Stomach (tissue), 9 donors: ENCODE data around the gene WNT2. TPM values are rescaled to one million over a fixed set of nuclear protein-coding genes. Genes with fewer than 3 reads are reported as not detected.

Experiments
- DNase-seq, 2 donors: peaks; one replicate each; pipeline versions ENCODE4 v3.0.0 to v3.0.0-alpha.2; 2013 to 2019
- H3K27ac ChIP-seq, 5 donors: fragments of 200-600 bp in 4 of 5; sonication (generic) in 4 of 5; one replicate each; pipeline ENCODE4 v1.5.1; 2013 to 2019; ENCODE audit warnings: mild to moderate bottlenecking in 1 of 5, moderate library complexity in 1 of 5
- H3K27me3 ChIP-seq, 3 donors: fragments of 200-600 bp; sonication (generic); one replicate each; pipeline ENCODE4 v1.5.1; 2017 to 2019; ENCODE audit warnings: mixed run types in 1 of 3
- H3K36me3 ChIP-seq, 4 donors: fragments of 200-600 bp; sonication (generic); 1 replicate in 3 of 4; 2 replicates in 1 of 4; pipeline ENCODE4 v1.5.1; 2016 to 2019
- H3K4me1 ChIP-seq, 4 donors: fragments of 200-600 bp; sonication (generic); one replicate each; pipeline ENCODE4 v1.5.1; 2016 to 2019
- H3K4me3 ChIP-seq, 4 donors: fragments of 200-600 bp; sonication (generic) in 3 of 4; one replicate each; pipeline ENCODE4 v1.5.1; 2016 to 2019; ENCODE audit warnings: mild to moderate bottlenecking in 1 of 4
- H3K9me3 ChIP-seq, 4 donors: fragments of 200-600 bp; sonication (generic); one replicate each; pipeline ENCODE4 v1.5.1; 2016 to 2019
- CTCF ChIP-seq, 7 experiments: fragments of 450-650 bp in 4 of 7; fragments of 200-600 bp in 3 of 7; sonication (generic) in 3 of 7; IDR thresholded peaks; one replicate each; pipeline ENCODE4 v1.5.1; 2016 to 2019; ENCODE audit warnings: antibody characterized with exemption in 7 of 7, control low read depth in 2 of 7, mild to moderate bottlenecking in 1 of 7
- EP300 ChIP-seq: sonication (generic); formaldehyde crosslinking; IDR thresholded peaks from one replicate; pipeline ENCODE4 v1.6.1; 2017; ENCODE audit warnings: antibody characterized with exemption
- POLR2A ChIP-seq, 4 donors: fragments of 450-650 bp; IDR thresholded peaks; one replicate each; pipeline ENCODE4 v1.6.1; 2016; ENCODE audit warnings: antibody characterized with exemption in 4 of 4, control low read depth in 2 of 4, mild to moderate bottlenecking in 1 of 4, moderate library complexity in 1 of 4
- POLR2AphosphoS5 ChIP-seq, 3 donors: sonication (generic); formaldehyde crosslinking; IDR thresholded peaks; one replicate each; pipeline ENCODE4 v1.6.1; 2016; ENCODE audit warnings: antibody characterized with exemption in 3 of 3
- WGBS, 5 donors: extraction: QIAGEN DNeasy Blood & Tissue Kit in 3 of 5; methylation state at CpG; one replicate each; pipeline versions ENCODE4 v1.1.5 to v1.1.7; 2013 to 2018; 5-methylcytosine and 5-hydroxymethylcytosine counted together
- intact Hi-C: fragments of 100-400 bp; cut with DNase I; formaldehyde crosslinking; loops from one replicate; pipeline ENCODE4 v1.15.1; 2023; ENCODE audit warnings: low total_unique reads
- polyA plus RNA-seq, 3 donors: library from polyadenylated mRNA; stranded (reverse); fragments of 200-250 nt; gene quantifications; one replicate each; pipeline ENCODE4 v1.2.3, GENCODE V29; 2013
- total RNA-seq, 5 donors: library from RNA; depleted of rRNA; stranded (reverse); fragments of >200 nt; gene quantifications; one replicate each; pipeline versions ENCODE4 v1.1.0 to v1.2.3, GENCODE V29; 2014 to 2016
- donor health status: healthy with polysubstance abuse.
- donor health status: Bipolar disorder and iron deficiency.
- donor health status: healthy.

WNT2 gene
- total and polyA plus RNA-seq, 8 donors, result 0.61 to 1.7 TPM; not detected in 6

GRCh38 chr7:117250801-117251200, 72.1 kb downstream of the WNT2 start:
- TF ChIP-seq CTCF (IDR thresholded peaks at IDR 0.05) (no peak), POLR2A (IDR thresholded peaks at IDR 0.05) (no peak), POLR2AphosphoS5 (IDR thresholded peaks at IDR 0.05) (no peak), EP300 (no peak)
- Histone ChIP-seq H3K36me3 (no peaks in the 10 kb centered on the region), H3K27me3 (peaks cover 0 to 4% (median 0%) of the 10 kb centered on the region in 3 donors), H3K4me3 (no peak overlapping the region), H3K27ac (no peak overlapping the region), H3K4me1 (no peaks in the 10 kb centered on the region), H3K9me3 (peaks cover 0 to 5% (median 0%) of the 10 kb centered on the region in 4 donors)
- WGBS, 5 donors, result 58 to 76% (median 71%) methylated on average over 4 of the region's 4 CpGs
- DNase-seq, result no peak
- intact Hi-C loops, result no loop called here

GRCh38 chr7:117250245-117250644, 72.6 kb downstream of the WNT2 start:
- H3K4me3 ChIP-seq, result no peak overlapping the region
- no peak for DNase-seq
- no peaks in the 10 kb centered on the region for H3K36me3 ChIP-seq
- H3K27me3 ChIP-seq, result peaks cover 0 to 2% (median 0%) of the 10 kb centered on the region in 3 donors
- H3K9me3 ChIP-seq, result peaks cover 0 to 8% (median 1%) of the 10 kb centered on the region in 4 donors
- no peak for TF ChIP-seq CTCF (IDR thresholded peaks at IDR 0.05)
- no peak for TF ChIP-seq POLR2A (IDR thresholded peaks at IDR 0.05)
- TF ChIP-seq EP300, result no peak
- no peak for TF ChIP-seq POLR2AphosphoS5 (IDR thresholded peaks at IDR 0.05)
- H3K4me1 ChIP-seq, result no peaks in the 10 kb centered on the region
- H3K27ac ChIP-seq, result no peak overlapping the region
- intact Hi-C loops, result no loop called here

GRCh38 chr7:117249696-117250095, 73.2 kb downstream of the WNT2 start:
- 65 to 77% (median 75%) methylated on average over 5 of the region's 5 CpGs for WGBS, 5 donors
- Histone ChIP-seq H3K27ac (no peak overlapping the region), H3K36me3 (no peaks in the 10 kb centered on the region), H3K4me3 (no peak overlapping the region), H3K27me3 (no peaks in the 10 kb centered on the region), H3K4me1 (no peaks in the 10 kb centered on the region), H3K9me3 (peaks cover 0 to 8% (median 2%) of the 10 kb centered on the region in 4 donors)
- DNase-seq, result no peak
- TF ChIP-seq EP300 (no peak), POLR2A (IDR thresholded peaks at IDR 0.05) (no peak), CTCF (IDR thresholded peaks at IDR 0.05) (no peak), POLR2AphosphoS5 (IDR thresholded peaks at IDR 0.05) (no peak)
- intact Hi-C loops, result no loop called here

DNA sequence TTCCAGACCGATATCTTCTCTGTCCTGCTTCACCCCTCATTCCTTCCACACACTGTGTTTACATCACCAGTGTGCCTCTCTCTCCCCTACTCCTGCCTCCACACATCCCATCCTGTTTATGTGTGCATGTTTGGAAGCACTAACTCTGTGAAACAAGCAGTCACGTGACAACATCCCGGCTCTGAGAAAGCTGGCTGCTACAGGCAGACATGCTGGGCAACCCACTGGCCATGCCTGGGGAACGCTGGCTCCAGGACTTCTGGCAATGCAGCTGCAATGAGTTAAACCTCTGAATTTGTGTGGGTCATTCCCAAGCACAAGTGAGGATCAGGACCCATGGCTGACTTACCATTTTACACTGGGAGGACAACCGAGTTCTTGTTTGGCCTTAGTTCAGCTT, 74.0 kb downstream of the WNT2 start:
- peak in 1 of 2 donors; percentile 17 for DNase-seq
- Histone ChIP-seq H3K27me3 (no peaks in the 10 kb centered on the region), H3K9me3 (peaks cover 0 to 9% (median 6%) of the 10 kb centered on the region in 4 donors), H3K36me3 (no peaks in the 10 kb centered on the region), H3K4me1 (no peaks in the 10 kb centered on the region), H3K4me3 (no peak overlapping the region), H3K27ac (no peak overlapping the region)
- 61 to 73% (median 65%) methylated on average over 5 of the region's 5 CpGs for WGBS, 5 donors
- TF ChIP-seq POLR2A (IDR thresholded peaks at IDR 0.05) (no peak), EP300 (no peak), POLR2AphosphoS5 (IDR thresholded peaks at IDR 0.05) (no peak), CTCF (IDR thresholded peaks at IDR 0.05) (no peak)
- intact Hi-C loops, result no loop called here
